Body of pancreas (tissue), 4 donors: Measurements from ENCODE around the gene TRPV6.

ENCODE experiments used
- CTCF ChIP-seq, 7 experiments: fragments of 450-650 bp in 4 of 7; fragments of 200-600 bp in 3 of 7; sonication (generic) in 3 of 7; IDR thresholded peaks; one replicate each; pipeline ENCODE4 v1.5.1; 2016 to 2019; ENCODE audit warnings: antibody characterized with exemption in 7 of 7
- POLR2A ChIP-seq, 3 donors: fragments of 450-650 bp; IDR thresholded peaks; one replicate each; pipeline ENCODE4 v1.6.1; 2016; ENCODE audit warnings: antibody characterized with exemption in 3 of 3, mild to moderate bottlenecking in 2 of 3

GRCh38 chr7:142873871-142874270, 11.7 kb downstream of the TRPV6 start:
- no peak for TF ChIP-seq CTCF (IDR thresholded peaks at IDR 0.05)
- no peak for TF ChIP-seq POLR2A (IDR thresholded peaks at IDR 0.05)
